Neural progenitor cell (in vitro differentiated cells): ENCODE results near the gene TMEM273. TPM values are rescaled to one million over a fixed set of nuclear protein-coding genes. Genes with fewer than 3 reads are reported as not detected.

Experiments used
- DNase-seq: peaks from one replicate; pipeline ENCODE4 v3.0.0-alpha.2; 2016; ENCODE audit warnings: low spot score
- H2AFZ ChIP-seq: fragments of 200-600 bp; sonication (generic); replicated peaks from 2 replicates; pipeline ENCODE4 v1.6.1; 2016; ENCODE audit warnings: antibody characterized with exemption
- H3F3A ChIP-seq: fragments of 200-600 bp; sonication (generic); 2 replicates; pipeline ENCODE4 v1.6.1; 2016; ENCODE audit warnings: antibody characterized with exemption, low read depth
- H3K27ac ChIP-seq: fragments of 200-600 bp; sonication (generic); 2 replicates; pipeline ENCODE4 v1.5.1; 2016; ENCODE audit warnings: mild to moderate bottlenecking
- H3K27me3 ChIP-seq: fragments of 200-600 bp; sonication (generic); 2 replicates; pipeline ENCODE4 v1.6.1; 2016; ENCODE audit warnings: mild to moderate bottlenecking, moderate library complexity
- H3K36me3 ChIP-seq: fragments of 200-600 bp; sonication (generic); 2 replicates; pipeline ENCODE4 v1.5.1; 2016
- H3K4me1 ChIP-seq: fragments of 200-600 bp; sonication (generic); 2 replicates; pipeline ENCODE4 v1.6.1; 2016; ENCODE audit warnings: mixed run types
- H3K4me2 ChIP-seq: fragments of 200-600 bp; sonication (generic); 2 replicates; pipeline ENCODE4 v1.6.1; 2016
- H3K4me3 ChIP-seq: fragments of 200-600 bp; sonication (generic); 2 replicates; pipeline ENCODE4 v1.5.1; 2016
- H3K79me2 ChIP-seq: fragments of 200-600 bp; sonication (generic); 2 replicates; pipeline ENCODE4 v1.6.1; 2016; ENCODE audit warnings: low read depth
- H3K9ac ChIP-seq: fragments of 200-600 bp; sonication (generic); 2 replicates; pipeline ENCODE4 v1.6.1; 2016
- H3K9me3 ChIP-seq: fragments of 200-600 bp; sonication (generic); 2 replicates; pipeline ENCODE4 v1.5.1; 2016; ENCODE audit warnings: low read depth
- H4K20me1 ChIP-seq: fragments of 200-600 bp; sonication (generic); 2 replicates; pipeline ENCODE4 v1.6.1; 2016; ENCODE audit warnings: low read depth
- H3K27ac Mint-ChIP-seq: 3 replicates; pipeline ENCODE4 v1.8.0; 2021; ENCODE audit warnings: mixed read lengths
- H3K27me3 Mint-ChIP-seq: 2 replicates; pipeline ENCODE4 v1.8.0; 2022; ENCODE audit warnings: low read depth, mild to moderate bottlenecking, inconsistent platforms, moderate library complexity, mixed read lengths; ENCODE audit not compliant: insufficient read depth
- H3K36me3 Mint-ChIP-seq: 3 replicates; pipeline ENCODE4 v1.8.0; 2021; ENCODE audit warnings: mixed read lengths
- H3K4me1 Mint-ChIP-seq: 3 replicates; pipeline ENCODE4 v1.8.0; 2021; ENCODE audit warnings: mixed read lengths
- H3K4me3 Mint-ChIP-seq: 3 replicates; pipeline ENCODE4 v1.8.0; 2021; ENCODE audit warnings: mild to moderate bottlenecking, moderate library complexity, mixed read lengths
- H3K9me3 Mint-ChIP-seq: 3 replicates; pipeline ENCODE4 v1.8.0; 2020; ENCODE audit warnings: mixed read lengths
- EZH2 ChIP-seq: fragments of 200-600 bp; sonication (generic); IDR thresholded peaks from 2 replicates; pipeline ENCODE4 v1.6.1; 2017; ENCODE audit warnings: antibody characterized with exemption, mild to moderate bottlenecking, moderate library complexity
- EZH2phosphoT487 ChIP-seq: fragments of 200-600 bp; sonication (generic); IDR thresholded peaks from 2 replicates; pipeline ENCODE4 v1.6.1; 2017; ENCODE audit warnings: antibody characterized with exemption
- total RNA-seq: library from RNA; depleted of rRNA; stranded (reverse); fragments of >200 nt; gene quantifications from 2 replicates; pipeline ENCODE4 v1.2.3, GENCODE V29; 2015; ENCODE audit warnings: low replicate concordance
- TF ChIP-seq, protein P1 (sequence below): fragments of 200-600 bp; sonication (generic); IDR thresholded peaks from 2 replicates; pipeline ENCODE4 v1.5.1; 2017; ENCODE audit warnings: antibody characterized with exemption, mild to moderate bottlenecking

TMEM273 gene
- total RNA-seq, 1 donor from 2014 or later, result not detected

DNA sequence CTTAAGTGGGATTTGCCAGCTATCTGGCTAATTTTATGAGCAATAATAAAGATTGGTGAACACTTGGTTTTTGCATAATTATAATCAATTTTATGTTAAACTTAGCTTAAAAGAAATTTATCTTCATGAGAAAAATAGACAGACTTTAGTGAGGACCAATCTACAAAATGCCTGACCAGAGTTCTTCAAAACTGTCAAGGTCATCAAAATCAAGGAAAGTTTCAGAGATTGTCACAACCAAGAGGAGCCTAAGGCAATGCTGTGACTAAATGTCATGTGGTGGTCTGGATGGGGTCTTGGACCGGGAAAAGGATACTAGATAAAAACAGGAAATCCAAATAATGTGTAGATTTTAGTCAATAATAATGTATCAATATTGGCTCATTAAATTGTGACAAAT lies 36.7 kb downstream of the TMEM273 start:
- Mint-ChIP-seq H3K27me3 (peaks cover 8% of the 10 kb centered on the region), H3K9me3 (peaks cover 7% of the 10 kb centered on the region), H3K36me3 (no peaks in the 10 kb centered on the region), H3K27ac (no peak overlapping the region), H3K4me1 (no peaks in the 10 kb centered on the region), H3K4me3 (no peak overlapping the region)
- no peak for TF ChIP-seq EZH2
- TF ChIP-seq, protein P1, sequence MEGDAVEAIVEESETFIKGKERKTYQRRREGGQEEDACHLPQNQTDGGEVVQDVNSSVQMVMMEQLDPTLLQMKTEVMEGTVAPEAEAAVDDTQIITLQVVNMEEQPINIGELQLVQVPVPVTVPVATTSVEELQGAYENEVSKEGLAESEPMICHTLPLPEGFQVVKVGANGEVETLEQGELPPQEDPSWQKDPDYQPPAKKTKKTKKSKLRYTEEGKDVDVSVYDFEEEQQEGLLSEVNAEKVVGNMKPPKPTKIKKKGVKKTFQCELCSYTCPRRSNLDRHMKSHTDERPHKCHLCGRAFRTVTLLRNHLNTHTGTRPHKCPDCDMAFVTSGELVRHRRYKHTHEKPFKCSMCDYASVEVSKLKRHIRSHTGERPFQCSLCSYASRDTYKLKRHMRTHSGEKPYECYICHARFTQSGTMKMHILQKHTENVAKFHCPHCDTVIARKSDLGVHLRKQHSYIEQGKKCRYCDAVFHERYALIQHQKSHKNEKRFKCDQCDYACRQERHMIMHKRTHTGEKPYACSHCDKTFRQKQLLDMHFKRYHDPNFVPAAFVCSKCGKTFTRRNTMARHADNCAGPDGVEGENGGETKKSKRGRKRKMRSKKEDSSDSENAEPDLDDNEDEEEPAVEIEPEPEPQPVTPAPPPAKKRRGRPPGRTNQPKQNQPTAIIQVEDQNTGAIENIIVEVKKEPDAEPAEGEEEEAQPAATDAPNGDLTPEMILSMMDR, result no peak
- no peak for TF ChIP-seq EZH2phosphoT487
- no peak overlapping the region for H3K4me3 ChIP-seq
- no peak overlapping the region for H3K9ac ChIP-seq
- no peak overlapping the region for H3K4me2 ChIP-seq
- H3K4me1 ChIP-seq, result no peaks in the 10 kb centered on the region
- H3F3A ChIP-seq, result no peaks in the 10 kb centered on the region
- no peaks in the 10 kb centered on the region for H3K36me3 ChIP-seq
- H3K27me3 ChIP-seq, result no peaks in the 10 kb centered on the region
- H3K79me2 ChIP-seq, result no peaks in the 10 kb centered on the region
- H2AFZ ChIP-seq, result no peak overlapping the region
- DNase-seq, result no peak
- no peaks in the 10 kb centered on the region for H3K9me3 ChIP-seq
- H4K20me1 ChIP-seq, result no peaks in the 10 kb centered on the region
- no peak overlapping the region for H3K27ac ChIP-seq

- H3K36me3 Mint-ChIP-seq, result no peaks in the 10 kb centered on the region
- Histone ChIP-seq H3K4me1 (no peaks in the 10 kb centered on the region), H4K20me1 (no peaks in the 10 kb centered on the region), H3K4me2 (no peak overlapping the region), H3K27ac (no peak overlapping the region), H3F3A (no peaks in the 10 kb centered on the region), H3K4me3 (no peak overlapping the region), H3K27me3 (no peaks in the 10 kb centered on the region), H3K9ac (no peak overlapping the region), H3K79me2 (no peaks in the 10 kb centered on the region), H3K9me3 (no peaks in the 10 kb centered on the region), H2AFZ (no peak overlapping the region), H3K36me3 (no peaks in the 10 kb centered on the region)
- H3K4me3 Mint-ChIP-seq, result no peak overlapping the region
- peaks cover 7% of the 10 kb centered on the region for H3K9me3 Mint-ChIP-seq
- peaks cover 8% of the 10 kb centered on the region for H3K27me3 Mint-ChIP-seq
- H3K4me1 Mint-ChIP-seq, result no peaks in the 10 kb centered on the region
- no peak overlapping the region for H3K27ac Mint-ChIP-seq
- no peak for TF ChIP-seq EZH2
- TF ChIP-seq EZH2phosphoT487, result no peak
- TF ChIP-seq, protein P1, result no peak
- no peak for DNase-seq
These were observed 37.2 kb downstream of the TMEM273 start for GRCh38 chr10:49151025-49151445.

DNA sequence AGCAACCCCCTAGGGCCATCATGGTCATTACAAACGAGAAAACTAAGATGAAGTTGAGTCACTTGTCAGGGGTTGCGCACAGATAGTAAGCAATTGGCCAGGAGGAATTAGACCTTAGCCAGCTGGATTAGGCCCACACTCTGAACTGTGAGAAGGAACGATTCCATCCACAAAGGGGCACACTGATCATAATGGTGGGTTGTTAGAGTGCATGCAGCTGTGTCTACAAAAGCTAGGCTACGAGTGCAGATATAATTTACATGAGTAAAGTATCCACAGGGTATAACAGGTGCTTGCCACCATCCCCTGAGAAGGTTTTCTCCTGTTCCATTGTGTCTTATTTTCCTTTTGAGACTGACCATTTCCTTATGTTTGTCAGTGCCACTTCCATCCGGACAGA lies 37.8 kb downstream of the TMEM273 start:
- TF ChIP-seq, protein P1, result no peak
- TF ChIP-seq EZH2phosphoT487 (no peak), EZH2 (no peak)
- H3K27me3 Mint-ChIP-seq, result peaks cover 8% of the 10 kb centered on the region
- no peaks in the 10 kb centered on the region for H3K4me1 ChIP-seq

More for the DNA sequence above, 37.8 kb downstream of the TMEM273 start:
- Histone ChIP-seq H3K9ac (no peak overlapping the region), H3F3A (no peaks in the 10 kb centered on the region), H3K27ac (no peak overlapping the region), H3K36me3 (no peaks in the 10 kb centered on the region), H3K27me3 (no peaks in the 10 kb centered on the region), H3K4me3 (no peak overlapping the region), H3K4me2 (no peak overlapping the region), H2AFZ (no peak overlapping the region), H3K79me2 (no peaks in the 10 kb centered on the region), H3K9me3 (no peaks in the 10 kb centered on the region), H4K20me1 (no peaks in the 10 kb centered on the region)
- no peak overlapping the region for H3K27ac Mint-ChIP-seq
- no peaks in the 10 kb centered on the region for H3K4me1 Mint-ChIP-seq
- H3K9me3 Mint-ChIP-seq, result peaks cover 7% of the 10 kb centered on the region
- DNase-seq, result no peak
- H3K36me3 Mint-ChIP-seq, result no peaks in the 10 kb centered on the region
- H3K4me3 Mint-ChIP-seq, result no peak overlapping the region
